Stimulated activated naive CD8-positive, alpha-beta T cell treated with anti-CD3 and anti-CD28 coated beads, Interleukin-15, Interleukin-2, amounts not matched to agents 100 U/mL and 50 U/mL, for 24 hours (primary cell): ENCODE results near the gene TBC1D20.
"Not testable (repeated sequence)": the region's sequence is repeated elsewhere in the genome, so short reads cannot be mapped to it uniquely, and the experiment has no call there.

Experiments used
- ATAC-seq: fragments of 150-1000 bp; cut with Tn5 transposase; one replicate; pipeline ENCODE4 v1.10.0; 2021
- DNase-seq: peaks from one replicate; pipeline ENCODE4 v3.0.0; 2021

TBC1D20 gene

GRCh38 chr20:475463-476357 is 13.4 kb upstream of the TBC1D20 start:
- no peak for ATAC-seq
- no peak for DNase-seq

GRCh38 chr20:474581-474980 is 12.2 kb upstream of the TBC1D20 start:
- ATAC-seq (no peak), DNase-seq (no peak)

GRCh38 chr20:472889-473292 is 10.6 kb upstream of the TBC1D20 start:
- no peak for DNase-seq
- no peak for ATAC-seq

- ATAC-seq (no peak), DNase-seq (no peak)
Measured at GRCh38 chr20:472137-472846, 10.0 kb upstream of the TBC1D20 start.

DNA sequence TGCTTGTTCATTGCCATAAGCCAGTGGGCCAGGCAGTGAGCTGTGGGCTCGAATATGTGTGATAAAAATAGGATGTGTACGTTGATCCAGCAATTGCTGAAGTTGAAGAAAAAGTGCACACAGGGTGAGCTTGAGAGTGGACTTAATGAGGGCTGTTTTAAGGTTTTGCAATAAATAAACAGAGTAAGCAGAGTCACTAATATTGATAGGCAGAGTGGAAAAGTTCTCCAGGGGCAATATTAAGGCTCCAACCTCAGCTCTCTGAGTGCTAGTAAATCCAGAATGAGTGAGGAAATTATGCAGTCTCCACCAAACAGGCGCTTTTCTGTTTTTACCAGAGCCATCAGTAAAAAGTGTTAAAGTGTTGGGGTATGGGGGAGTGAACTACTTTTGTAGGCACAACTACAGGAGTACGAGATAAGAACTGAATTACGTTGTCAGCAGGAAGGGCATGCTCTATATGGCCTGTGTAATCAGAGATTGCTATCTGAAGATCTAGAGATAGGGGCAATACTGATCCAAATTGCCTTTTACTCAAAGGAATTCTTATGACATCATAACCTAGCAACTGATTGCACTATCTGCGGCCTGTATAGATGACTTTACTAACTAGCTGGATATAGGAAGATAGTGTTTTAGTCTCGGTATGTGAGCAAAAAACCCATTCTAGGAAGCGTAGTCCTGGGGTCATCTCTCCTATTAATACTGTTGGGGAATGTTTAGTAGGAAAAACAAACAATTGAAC is 7.6 kb upstream of the TBC1D20 start:
- ATAC-seq (no peak), DNase-seq (no peak)

DNA sequence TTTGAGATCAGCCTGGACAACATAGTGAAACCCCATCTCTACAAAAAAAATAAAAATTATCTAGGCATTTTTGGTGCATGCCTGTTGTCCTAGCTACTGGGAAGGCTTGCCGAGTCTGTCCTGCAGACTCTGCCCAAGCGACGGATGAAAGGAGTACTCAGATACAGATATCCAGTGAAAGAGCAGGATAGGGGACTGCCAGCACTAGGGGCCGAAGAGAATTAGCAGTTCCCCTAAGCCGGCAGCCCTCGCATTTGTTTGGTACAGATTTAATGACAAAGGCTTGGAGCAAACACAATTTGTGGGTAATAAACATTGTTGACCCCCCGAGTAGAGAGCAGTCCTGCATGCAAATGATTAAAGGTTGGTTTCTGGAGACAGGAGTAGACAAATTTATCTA is 5.4 kb upstream of the TBC1D20 start:
- no peak for DNase-seq

DNA sequence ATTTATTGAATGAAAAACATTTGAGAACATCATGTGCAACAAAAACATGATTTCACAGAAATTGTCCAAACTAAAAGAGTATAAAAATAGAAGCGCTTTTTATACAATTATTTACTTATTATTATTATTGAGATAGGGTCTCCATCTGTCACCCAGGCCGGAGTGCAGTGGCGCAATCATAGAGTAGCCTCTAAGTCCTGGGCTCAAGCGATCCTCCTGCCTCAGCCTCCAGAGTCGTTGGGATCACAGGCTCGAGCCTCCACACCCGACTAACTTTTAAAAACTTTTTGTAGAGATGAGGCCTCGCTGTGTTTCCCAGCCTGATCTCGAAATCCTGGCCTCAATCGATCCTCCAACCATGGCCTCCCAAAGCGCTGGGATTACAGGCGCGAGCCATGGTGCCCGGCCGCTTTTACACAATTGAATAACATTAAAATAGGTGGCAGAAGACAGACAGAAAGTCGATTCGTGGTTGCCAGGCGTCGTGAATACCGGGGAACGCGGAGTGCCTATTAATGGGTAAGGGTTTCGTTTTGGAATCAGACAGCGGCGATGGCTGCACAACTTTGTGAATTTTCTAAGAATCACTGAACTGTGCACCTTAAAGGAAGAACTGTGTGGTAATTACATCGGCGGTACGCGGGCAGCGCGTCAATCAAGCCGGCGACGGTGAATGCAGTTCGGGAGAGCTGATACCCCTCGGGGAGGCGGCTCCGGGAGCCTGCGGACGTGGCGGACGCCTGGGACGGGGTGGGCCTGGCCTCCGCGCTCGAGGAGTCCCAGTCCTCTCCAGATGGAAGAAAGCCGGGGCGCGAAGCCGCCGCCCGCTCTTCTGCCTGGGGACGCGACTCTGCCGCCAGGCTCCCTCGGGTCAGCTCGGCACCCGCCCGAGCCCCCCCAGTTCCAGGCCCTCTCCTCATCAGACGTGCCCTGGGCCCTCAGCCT is 807 bp downstream of the TBC1D20 start:
- DNase-seq (peak; percentile 64), ATAC-seq (peak; percentile 47)

More for the DNA sequence above, 5.4 kb upstream of the TBC1D20 start:
- ATAC-seq, result no peak

DNA sequence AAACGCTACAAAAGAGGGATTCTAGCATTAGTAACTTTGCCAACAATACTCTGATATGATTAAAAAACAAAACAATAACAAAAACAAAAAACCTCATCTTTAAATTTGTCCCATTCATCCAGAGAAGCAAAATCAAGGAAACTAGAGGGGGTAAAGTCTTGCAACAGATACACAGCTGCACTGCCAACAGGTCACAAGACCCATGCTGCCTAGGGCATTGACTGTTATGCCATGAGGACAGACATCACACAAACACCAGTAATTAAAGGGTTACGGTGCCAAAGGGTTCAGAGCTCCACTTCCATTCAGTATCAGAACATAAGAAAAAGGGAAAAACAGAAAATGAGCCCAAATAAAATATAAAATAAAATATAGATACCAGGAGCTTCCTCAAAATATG is 1.6 kb downstream of the TBC1D20 start:
- DNase-seq (no peak), ATAC-seq (no peak)

GRCh38 chr20:460180-460579 is 2.2 kb downstream of the TBC1D20 start:
- DNase-seq (no peak), ATAC-seq (no peak)

DNA sequence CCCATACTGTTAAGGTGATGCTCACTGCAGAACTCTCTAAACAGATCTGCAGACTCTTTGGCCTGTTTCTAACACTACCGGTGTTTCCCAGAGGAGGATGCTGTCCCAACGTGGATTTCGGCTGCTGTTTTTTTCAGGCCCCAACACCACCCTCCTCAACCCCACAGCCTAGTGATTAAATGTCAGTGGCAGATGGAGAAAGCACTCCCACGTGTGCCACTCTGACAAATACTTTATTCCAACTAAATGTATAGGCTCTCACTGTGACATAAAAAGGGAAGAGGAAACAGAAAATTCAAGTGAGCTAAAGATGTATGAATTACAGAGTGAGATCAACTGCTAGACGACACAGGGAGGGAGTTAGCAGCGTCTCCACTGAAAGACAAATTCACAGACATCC is 3.6 kb downstream of the TBC1D20 start:
- ATAC-seq, result no peak
- no peak for DNase-seq

GRCh38 chr20:454951-455350 is 7.4 kb downstream of the TBC1D20 start:
- DNase-seq (no peak), ATAC-seq (no peak)

DNA sequence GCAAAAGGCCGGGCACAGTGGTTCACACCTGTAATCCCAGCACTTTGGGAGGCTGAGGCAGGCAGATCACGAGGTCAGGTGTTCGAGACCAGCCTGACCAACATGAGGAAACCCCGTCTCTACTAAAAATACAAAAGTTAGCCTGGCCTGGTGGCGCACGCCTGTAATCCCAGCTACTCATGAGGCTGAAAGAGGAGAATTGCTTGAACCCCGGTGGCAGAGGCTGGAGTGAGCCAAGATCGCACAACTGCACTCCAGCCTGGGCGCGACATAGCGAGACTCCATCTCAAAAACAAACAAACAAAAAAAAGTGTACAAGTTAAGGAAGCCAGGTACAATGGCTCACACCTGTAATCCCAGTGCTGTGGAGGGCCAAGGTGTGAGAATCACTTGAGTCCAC is 10.3 kb downstream of the TBC1D20 start:
- ATAC-seq, DNase-seq: not testable (repeated sequence)

GRCh38 chr20:445514-446336 is 16.6 kb downstream of the TBC1D20 start:
- no peak for ATAC-seq
- no peak for DNase-seq

DNA sequence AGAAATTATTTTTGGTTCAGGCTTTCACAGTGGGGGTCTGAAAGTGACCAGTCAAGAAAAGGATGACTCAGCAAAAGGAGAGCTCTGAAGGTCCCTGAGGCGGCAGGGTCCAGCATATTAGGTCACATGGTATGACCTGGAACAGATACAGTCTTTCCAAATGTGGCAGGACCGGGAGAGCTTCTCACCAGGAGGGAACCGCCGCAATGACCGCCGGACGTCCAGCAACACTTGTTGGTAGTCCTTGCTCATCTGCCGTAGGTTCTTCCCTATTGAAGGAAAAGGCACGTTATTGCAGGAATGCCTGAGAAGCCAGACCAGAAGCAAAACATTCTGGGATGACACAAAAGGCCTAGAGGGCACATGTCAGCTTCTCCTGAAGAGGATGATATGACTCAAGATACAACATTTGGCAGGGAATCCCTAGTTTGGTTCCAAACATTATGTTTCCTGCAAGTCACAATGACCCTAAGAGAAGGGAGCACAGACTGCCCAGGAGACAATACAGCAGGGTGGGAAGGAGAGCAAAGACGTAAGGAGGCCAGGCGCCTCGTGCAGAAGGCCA is 17.4 kb downstream of the TBC1D20 start:
- no peak for ATAC-seq
- DNase-seq, result no peak

DNA sequence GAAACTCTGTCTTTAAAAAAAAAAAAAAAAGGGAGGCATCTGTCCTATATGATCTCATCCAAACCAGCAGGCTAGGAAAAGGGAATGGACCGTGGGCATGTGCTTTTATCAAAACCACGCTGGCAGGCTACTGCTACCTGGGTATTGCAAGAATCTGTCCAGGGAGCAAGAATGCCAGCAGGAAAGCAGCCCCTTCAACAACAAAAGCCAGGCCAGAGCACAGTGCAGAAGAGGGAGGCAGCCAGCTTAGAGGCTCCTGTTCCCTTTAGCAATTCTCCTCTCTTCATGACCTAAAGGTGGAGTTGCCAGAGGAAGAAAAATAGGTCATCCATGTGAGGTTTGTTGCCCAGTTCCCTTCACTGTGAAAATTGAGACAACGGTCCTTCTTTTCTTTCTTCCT is 18.2 kb downstream of the TBC1D20 start:
- DNase-seq, result no peak
- ATAC-seq, result no peak

GRCh38 chr20:443223-443775 is 19.0 kb downstream of the TBC1D20 start:
- no peak for ATAC-seq

DNA sequence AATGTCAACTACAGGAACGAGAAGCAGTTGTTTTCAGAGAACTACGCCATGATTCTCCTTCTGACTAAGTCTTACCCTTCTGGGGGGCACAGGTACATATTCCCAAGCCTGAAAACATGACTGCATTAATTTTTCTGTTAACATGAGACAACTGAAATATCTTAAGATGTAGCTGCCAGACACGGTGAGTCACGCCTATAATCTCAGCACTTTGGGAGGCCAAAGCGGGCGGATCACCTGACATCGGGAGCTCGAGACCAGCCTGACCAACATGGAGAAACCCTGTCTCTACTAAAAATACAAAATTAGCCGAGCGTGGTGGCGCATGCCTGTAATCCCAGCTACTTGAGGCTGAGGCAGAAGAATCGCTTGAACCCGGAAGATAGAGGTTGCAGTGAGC is 21.7 kb downstream of the TBC1D20 start:
- ATAC-seq (no peak), DNase-seq (no peak)

More at GRCh38 chr20:443223-443775, 19.0 kb downstream of the TBC1D20 start:
- no peak for DNase-seq

- ATAC-seq, result no peak
- DNase-seq, result no peak
Measured at GRCh38 chr20:440148-440547, 22.2 kb downstream of the TBC1D20 start.

GRCh38 chr20:438571-439469 is 23.5 kb downstream of the TBC1D20 start:
- peak; percentile 66 for ATAC-seq
- peak; percentile 67 for DNase-seq
